DND-41 (cell line): Measurements from ENCODE around the gene CLCN2.

ENCODE experiments used
- CTCF ChIP-seq: IDR thresholded peaks from 2 replicates; pipeline ENCODE4 v1.5.1; 2012; ENCODE audit warnings: borderline replicate concordance, low read length, moderate library complexity, mild to moderate bottlenecking; ENCODE audit not compliant: poor library complexity, severe bottlenecking; ENCODE audit errors: extremely low read depth
- EZH2 ChIP-seq: IDR thresholded peaks from 3 replicates; pipeline ENCODE4 v1.6.1; 2012; ENCODE audit warnings: borderline replicate concordance, low read depth, mild to moderate bottlenecking, moderate library complexity, low read length, inconsistent platforms; ENCODE audit not compliant: severe bottlenecking

DNA sequence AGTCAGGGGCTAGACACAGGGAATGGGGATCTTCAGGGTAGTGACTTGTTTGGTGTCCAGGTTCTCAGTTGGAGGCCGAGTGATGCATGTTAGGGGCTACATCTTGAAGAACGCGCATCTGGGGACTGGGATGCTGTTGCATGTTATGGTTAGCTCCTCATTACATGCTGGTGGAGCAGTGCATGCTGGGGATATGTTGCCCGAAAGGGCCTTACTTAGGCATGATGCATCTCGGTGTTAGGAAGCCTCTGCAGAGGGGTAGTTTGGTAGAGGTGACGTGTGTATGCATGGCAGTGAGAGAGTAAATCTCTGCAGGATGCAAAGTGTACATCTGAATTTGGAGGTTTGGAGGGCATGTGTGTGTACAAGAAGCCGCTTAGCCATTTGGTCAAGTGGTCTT lies 44.6 kb downstream of the CLCN2 start:
- no peak for TF ChIP-seq CTCF
- TF ChIP-seq EZH2 = no peak
